NCI-H2227 (cell line): Measurements from ENCODE around the gene SLC35A4.
"Not testable (repeated sequence)": the region's sequence is repeated elsewhere in the genome, so short reads cannot be mapped to it uniquely, and the experiment has no call there.

Experiments
- DNase-seq: peaks from one replicate; lab custom pipeline; 2025; ENCODE audit not compliant: unreplicated experiment; lab: John Stamatoyannopoulos, UW

SLC35A4 gene

GRCh38 chr5:140588311-140589070 is 23.9 kb downstream of the SLC35A4 start:
- DNase-seq: no peak

- no peak for DNase-seq
Observed at GRCh38 chr5:140590861-140591260, 26.2 kb downstream of the SLC35A4 start.

- no peak for DNase-seq
Observed at GRCh38 chr5:140591747-140592372, 27.2 kb downstream of the SLC35A4 start.

- DNase-seq: not testable (repeated sequence)
Observed at GRCh38 chr5:140593070-140593469, 28.4 kb downstream of the SLC35A4 start.

GRCh38 chr5:140594169-140594568 is 29.5 kb downstream of the SLC35A4 start:
- DNase-seq: no peak

- DNase-seq: no peak
Observed at GRCh38 chr5:140595538-140596300, 31.1 kb downstream of the SLC35A4 start.

- DNase-seq: no peak
Observed at GRCh38 chr5:140596321-140596741, 31.7 kb downstream of the SLC35A4 start.

GRCh38 chr5:140598836-140599235 is 34.2 kb downstream of the SLC35A4 start:
- no peak for DNase-seq

GRCh38 chr5:140600096-140600495 is 35.5 kb downstream of the SLC35A4 start:
- DNase-seq: no peak

- DNase-seq: no peak
Observed at GRCh38 chr5:140602147-140602546, 37.5 kb downstream of the SLC35A4 start.

- not testable (repeated sequence) for DNase-seq
Observed at GRCh38 chr5:140603446-140603698, 38.7 kb downstream of the SLC35A4 start.

- no peak for DNase-seq
Observed at GRCh38 chr5:140603734-140604133, 39.1 kb downstream of the SLC35A4 start.

- DNase-seq: no peak
Observed at GRCh38 chr5:140605879-140606278, 41.3 kb downstream of the SLC35A4 start.

- DNase-seq: no peak
Observed at GRCh38 chr5:140607031-140607430, 42.4 kb downstream of the SLC35A4 start.

- no peak for DNase-seq
Observed at GRCh38 chr5:140608722-140609121, 44.1 kb downstream of the SLC35A4 start.

- DNase-seq: no peak
Observed at GRCh38 chr5:140609126-140609525, 44.5 kb downstream of the SLC35A4 start.

- DNase-seq: no peak
Observed at GRCh38 chr5:140611020-140611521, 46.4 kb downstream of the SLC35A4 start.
